ENCODE data around the gene MYBBP1A.

Gene MYBBP1A

DNA sequence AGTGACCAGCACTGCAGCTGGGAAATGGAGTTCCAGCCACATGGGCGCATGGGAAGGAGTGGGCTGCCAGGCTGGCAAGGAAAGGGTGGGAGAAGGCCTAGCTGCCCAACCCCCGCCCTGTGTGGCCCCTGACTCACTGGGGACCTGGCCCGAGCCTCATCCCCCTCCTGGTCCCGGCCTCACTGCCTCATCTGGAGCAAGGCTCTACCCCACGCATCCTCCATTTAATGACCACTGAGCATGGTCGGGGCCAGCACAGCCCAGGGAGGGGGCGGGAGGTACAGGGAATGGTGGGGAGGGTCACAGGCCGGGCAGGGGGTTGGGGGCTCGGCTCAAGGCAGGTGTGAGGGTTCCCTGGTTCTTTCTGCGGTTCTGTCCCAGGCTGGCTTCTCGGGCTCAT lies 40.4 kb downstream of the MYBBP1A start:
- DNase-seq (ENCODE audit: low read depth) = no peak

DNA sequence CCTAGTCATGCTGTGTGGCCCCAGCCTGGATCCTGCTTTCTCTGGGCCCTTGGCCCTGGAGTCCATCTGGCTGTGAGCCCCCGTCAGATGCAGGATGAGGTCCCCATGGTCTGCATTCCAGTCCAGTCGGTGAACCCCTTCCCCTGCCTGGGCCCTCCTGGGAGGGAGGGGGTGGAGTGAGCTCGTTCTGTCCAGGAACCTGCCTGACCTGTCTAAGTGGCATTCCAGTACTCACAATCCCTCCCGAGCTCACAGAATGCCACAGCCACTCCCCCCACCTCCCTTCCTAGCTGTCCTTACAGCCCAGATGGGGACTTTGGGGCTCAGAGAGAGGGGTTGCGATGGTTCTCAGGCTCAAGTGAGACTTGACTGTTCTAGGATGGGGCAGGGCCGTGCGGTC lies 41.0 kb downstream of the MYBBP1A start:
- no peak for DNase-seq (ENCODE audit: low read depth)

DNA sequence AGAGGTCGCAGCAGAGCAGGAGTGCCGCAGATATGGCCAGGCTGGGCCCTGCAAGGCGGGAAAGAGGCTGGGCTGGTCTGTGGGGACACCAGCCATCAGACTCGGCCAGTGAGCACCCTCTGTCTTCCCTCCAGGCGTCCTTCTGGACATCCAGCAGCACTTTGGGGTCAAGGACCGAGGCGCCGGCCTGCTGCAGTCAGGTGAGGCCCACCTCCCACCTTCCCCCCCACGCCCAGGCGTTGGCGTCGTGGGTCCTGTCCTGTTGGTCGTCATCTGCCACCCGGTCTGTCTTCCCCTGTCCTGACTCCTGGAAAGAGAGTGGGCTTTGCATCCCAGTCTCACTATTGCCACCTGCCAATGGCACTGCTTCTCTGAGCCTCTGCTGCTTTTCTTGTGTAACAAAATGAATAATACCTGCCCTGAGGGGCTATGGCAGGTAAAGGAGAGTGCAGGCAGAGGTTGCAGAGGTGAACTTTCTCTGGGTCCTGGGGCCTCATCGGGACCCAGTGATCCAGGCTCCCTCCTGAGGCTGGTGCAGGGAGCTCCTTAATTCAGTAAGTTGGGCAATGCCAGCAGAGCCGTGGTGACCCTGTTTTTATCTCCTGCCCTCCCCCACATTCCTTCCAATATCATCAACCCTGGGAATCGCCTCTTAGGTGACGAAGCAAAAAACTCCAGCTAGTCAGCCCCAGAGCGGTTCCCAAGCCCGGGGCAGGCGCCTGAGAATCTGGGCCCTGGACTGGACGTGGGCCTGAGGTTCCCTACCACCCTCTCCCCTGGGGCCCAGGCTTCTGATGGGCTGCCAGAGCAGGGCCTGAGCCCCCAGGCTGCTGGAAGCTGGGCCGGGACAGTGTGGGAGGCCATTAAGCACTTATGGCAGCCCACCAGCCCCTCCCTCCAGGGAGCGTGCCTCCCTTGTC lies 41.8 kb downstream of the MYBBP1A start:
- no peak for DNase-seq (ENCODE audit: low read depth)

DNA sequence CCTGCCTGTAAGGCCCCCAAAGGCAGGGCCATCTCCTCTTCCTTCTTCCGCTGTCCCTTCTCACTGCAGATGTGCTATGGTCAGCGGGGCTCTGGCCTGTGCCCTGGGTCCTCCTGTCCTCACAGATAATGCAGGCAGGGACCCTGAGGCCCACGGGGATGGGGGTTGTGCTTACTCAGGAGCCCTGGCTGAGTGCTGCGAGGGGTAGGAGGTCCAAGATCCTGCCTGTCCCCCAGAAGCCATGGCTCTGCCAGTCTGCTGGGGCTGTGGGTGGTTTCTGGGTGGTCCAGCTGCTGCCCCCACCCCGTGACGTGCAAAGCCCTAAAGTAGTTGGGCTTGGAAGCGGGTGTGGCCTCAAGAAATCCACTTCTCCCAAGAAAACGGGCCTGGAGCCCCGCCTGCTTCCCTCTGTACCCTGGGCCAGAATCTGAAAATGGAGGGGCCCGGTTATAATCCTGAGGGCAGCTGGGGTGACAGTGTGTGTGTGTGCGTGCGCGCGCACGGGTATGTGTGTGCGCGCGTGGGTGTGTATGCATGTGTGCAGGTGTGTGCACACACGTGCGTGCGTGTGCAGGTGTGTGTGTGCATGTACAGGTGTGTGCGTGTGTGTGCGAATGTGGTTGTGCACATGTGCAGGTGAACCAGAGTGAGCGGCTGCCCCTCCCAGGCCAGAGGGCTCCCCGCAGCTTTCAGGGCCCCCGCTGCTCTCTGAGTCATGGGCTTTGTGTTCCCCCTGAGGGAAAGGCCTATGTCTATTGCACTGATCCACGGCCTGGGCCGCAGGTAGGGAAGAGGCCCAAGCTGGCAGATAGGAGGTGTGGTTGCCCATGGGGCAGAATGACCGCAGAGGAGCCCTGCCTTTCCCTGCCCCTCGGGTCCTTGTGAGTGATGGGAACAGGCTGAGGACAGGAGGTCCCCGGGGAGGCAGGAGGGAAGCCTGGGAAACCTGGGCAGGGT lies 42.8 kb downstream of the MYBBP1A start:
- DNase-seq (ENCODE audit: low read depth) = no peak

DNA sequence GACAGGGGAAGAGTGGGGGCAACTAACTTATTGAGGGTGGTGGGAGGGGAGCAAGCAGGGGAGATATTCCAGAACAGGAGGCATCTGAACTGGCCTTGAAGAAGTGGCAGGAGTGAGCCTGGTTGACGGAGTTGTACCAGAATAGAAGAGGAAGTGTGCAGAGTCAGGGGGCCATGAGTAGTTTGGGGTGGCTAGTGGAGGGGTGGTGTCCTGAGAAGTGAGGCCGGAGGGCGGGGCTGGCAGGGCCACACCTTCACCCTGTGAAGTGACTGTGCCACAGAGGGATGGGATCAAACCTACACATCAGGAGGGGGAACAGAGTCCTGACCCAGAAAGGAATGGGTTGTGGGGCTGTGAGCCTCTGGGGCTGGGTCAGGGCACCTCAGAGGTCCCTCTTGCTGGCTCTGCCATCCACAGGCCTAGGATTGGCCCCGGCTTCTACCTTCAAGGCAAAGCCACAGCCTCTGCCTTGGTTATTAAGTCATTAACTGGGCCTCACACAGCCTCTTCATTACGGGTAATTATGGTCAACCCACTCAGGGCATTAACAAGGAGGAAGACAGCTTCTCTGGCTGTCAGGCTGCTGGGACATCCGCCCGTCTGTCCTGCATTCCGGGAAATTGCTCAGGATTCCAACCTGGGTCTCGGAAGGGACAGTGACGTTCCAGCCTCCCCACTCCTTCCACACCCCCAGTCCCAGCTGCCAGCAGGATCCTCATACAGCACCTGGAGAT lies 43.8 kb downstream of the MYBBP1A start:
- DNase-seq (ENCODE audit: low read depth) = no peak

- no peak for DNase-seq (ENCODE audit: low read depth)
Observed at GRCh38 chr17:4510618-4510941, 44.6 kb downstream of the MYBBP1A start.

- DNase-seq (ENCODE audit: low read depth) = no peak
Observed at GRCh38 chr17:4509923-4510617, 45.1 kb downstream of the MYBBP1A start.

- DNase-seq (ENCODE audit: low read depth) = no peak
Observed at GRCh38 chr17:4509401-4509800, 45.8 kb downstream of the MYBBP1A start.

- DNase-seq (ENCODE audit: low read depth) = no peak
Observed at GRCh38 chr17:4508207-4508606, 47.0 kb downstream of the MYBBP1A start.

- no peak for DNase-seq (ENCODE audit: low read depth)
Observed at GRCh38 chr17:4507361-4508111, 47.6 kb downstream of the MYBBP1A start.

DNA sequence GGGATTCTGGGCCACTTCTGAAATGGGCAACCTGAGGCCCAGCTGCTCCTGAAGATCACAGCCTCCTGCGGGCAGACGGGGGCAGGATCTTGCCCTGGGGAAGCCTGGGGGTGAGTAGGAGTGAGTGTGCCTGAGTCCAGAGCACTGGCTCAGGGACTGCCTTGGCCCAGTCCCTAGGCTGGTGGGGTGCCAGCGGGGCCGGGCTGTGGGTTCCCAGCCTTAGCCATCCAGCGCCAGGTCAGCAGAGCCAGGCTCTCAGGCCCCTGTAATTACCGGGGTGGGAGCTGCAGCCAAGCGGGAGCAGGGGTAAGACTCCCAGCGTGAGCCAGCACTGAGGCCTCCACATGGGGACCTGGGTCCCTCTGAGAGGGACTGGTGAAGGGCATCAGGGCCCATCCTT lies 48.3 kb downstream of the MYBBP1A start:
- no peak for DNase-seq (ENCODE audit: low read depth)

GRCh38 chr17:4506175-4506813 lies 48.9 kb downstream of the MYBBP1A start:
- DNase-seq (ENCODE audit: low read depth) = no peak

DNA sequence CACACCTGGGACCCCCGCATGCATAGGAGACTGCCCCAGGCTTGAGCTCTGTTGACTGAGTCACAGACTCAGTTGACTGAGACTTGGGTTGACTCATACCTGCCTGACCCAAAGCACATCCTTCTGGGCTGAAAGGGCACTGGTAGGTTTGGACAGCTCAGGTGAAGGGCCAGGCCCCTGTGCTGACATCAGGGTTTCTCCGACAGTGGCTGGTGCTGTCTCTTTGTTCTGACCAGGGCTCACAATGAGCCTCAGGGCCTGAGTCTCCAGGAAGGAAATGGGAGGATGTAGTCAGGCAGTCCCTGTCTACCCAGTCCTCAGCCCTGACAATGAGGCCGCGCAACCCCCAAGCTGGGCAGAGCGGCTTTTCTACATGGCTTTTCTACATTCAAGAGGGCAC lies 50.0 kb downstream of the MYBBP1A start:
- no peak for DNase-seq (ENCODE audit: low read depth)

- no peak for DNase-seq (ENCODE audit: low read depth)
Observed at GRCh38 chr17:4504188-4504587, 51.0 kb downstream of the MYBBP1A start.

- no peak for DNase-seq (ENCODE audit: low read depth)
Observed at GRCh38 chr17:4503283-4504025, 51.7 kb downstream of the MYBBP1A start.

DNA sequence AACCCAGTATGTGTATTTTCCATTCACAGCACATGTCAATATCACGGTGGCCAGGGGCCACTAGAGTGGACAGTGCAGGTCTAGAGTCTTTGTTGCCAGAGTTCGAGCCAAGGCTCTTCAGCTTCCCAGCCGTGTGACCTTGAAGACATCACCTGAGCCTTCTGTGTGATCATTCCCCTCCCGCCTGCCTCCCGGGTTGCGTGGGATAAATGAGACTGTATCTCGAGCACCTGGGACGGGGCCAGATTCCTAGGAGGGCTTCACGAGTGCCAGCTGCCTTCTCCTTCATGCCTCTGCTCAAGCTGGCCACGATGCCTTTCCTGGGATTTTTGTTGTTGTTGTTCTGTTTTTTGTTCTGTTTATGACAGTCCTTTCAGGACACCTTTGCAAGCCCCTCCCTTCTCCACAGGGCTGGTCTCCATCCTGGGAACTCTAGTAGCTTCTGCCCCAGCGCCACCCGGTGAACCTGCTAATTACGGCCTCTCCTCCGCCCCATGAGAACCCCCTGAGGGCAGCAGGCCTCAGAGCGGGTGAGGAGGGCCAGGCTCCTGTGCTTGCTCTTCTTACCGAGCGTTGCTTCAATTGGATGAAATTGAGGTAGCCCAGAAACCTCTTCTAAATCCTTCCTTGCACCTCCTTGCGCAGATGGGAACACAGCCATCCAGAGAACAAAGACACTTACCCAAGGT lies 52.6 kb downstream of the MYBBP1A start:
- no peak for DNase-seq (ENCODE audit: low read depth)

DNA sequence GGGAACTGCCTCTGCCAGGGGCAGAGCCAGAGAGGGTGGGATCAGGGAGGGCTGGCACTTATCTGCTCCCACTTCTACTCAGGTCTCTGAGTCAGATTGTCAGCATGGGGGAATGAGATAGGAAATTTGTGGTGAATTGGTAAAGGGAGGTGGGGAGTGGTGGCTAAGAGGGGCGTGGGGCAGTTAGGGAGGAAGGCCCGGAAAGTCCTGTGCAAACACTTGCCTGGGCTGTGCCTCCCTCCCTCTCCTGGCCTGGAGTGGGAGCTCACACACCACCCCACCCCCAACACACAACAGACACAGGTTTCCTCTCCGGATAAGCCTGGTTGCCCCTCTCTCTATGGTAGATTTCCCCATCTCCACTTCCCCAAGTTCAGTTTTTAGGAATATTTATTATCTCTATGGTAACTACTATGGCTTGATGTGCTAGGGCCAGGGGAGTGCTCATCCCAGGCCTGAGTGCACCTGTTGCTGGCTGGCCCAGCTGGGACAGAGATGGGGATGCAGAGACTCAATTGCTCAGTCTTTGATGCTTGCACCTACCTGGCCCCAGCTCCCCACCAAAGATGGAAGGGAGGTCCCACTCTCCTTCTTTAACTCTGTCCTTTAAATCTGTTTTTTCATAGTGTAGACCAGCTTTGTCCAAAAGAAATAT lies 53.8 kb downstream of the MYBBP1A start:
- no peak for DNase-seq (ENCODE audit: low read depth)

GRCh38 chr17:4500191-4500571 lies 55.0 kb downstream of the MYBBP1A start:
- no peak for DNase-seq (ENCODE audit: low read depth)

All from ELR (cell line).